Astrocyte (in vitro differentiated cells and primary cell): ENCODE results near the gene ANGPTL8. TPM values are rescaled to one million over a fixed set of nuclear protein-coding genes. Genes with fewer than 3 reads are reported as not detected.

Experiments
- DNase-seq: peaks from one replicate; pipeline ENCODE4 v3.0.0-alpha.2; 2010; ENCODE audit warnings: low read depth
- FAIRE-seq: peaks from 2 replicates; lab custom pipeline; 2011; peaks lifted over from hg19 to GRCh38; lab: Jason Lieb, UNC
- H2AFZ ChIP-seq: 2 replicates; pipeline ENCODE4 v1.6.0; 2012; ENCODE audit warnings: low read depth, low read length, inconsistent platforms
- H3K27ac ChIP-seq: 2 replicates; pipeline ENCODE4 v1.5.1; 2011; ENCODE audit warnings: low read depth, low read length, inconsistent platforms
- H3K27me3 ChIP-seq: 2 replicates; pipeline ENCODE4 v1.6.0; 2011; ENCODE audit warnings: low read length, inconsistent platforms; ENCODE audit not compliant: insufficient read depth
- H3K36me3 ChIP-seq: 2 replicates; pipeline ENCODE4 v1.5.1; 2011; ENCODE audit warnings: low read length, inconsistent platforms; ENCODE audit not compliant: insufficient read depth
- H3K4me1 ChIP-seq: 2 replicates; pipeline ENCODE4 v1.5.1; 2011; ENCODE audit warnings: low read length, inconsistent platforms; ENCODE audit not compliant: insufficient read depth
- H3K4me2 ChIP-seq: 2 replicates; pipeline ENCODE4 v1.6.0; 2012; ENCODE audit warnings: low read length, inconsistent platforms
- H3K4me3 ChIP-seq: 2 replicates; pipeline ENCODE4 v1.5.1; 2011; ENCODE audit warnings: low read depth, mild to moderate bottlenecking, low read length, inconsistent platforms; ENCODE audit not compliant: insufficient read depth
- H3K79me2 ChIP-seq: 2 replicates; pipeline ENCODE4 v1.6.0; 2012; ENCODE audit warnings: mild to moderate bottlenecking, low read length, inconsistent platforms; ENCODE audit not compliant: insufficient read depth
- H3K9ac ChIP-seq: 2 replicates; pipeline ENCODE4 v1.6.0; 2012; ENCODE audit warnings: mild to moderate bottlenecking, low read length, inconsistent platforms
- H3K9me3 ChIP-seq: 2 replicates; pipeline ENCODE4 v1.5.1; 2012; ENCODE audit warnings: low read depth, mild to moderate bottlenecking, low read length, inconsistent platforms; ENCODE audit not compliant: insufficient read depth
- H4K20me1 ChIP-seq: 2 replicates; pipeline ENCODE4 v1.6.0; 2012; ENCODE audit warnings: low read length, inconsistent platforms; ENCODE audit not compliant: insufficient read depth
- H3K27ac Mint-ChIP-seq: one replicate; pipeline ENCODE4 v1.8.0; 2021; ENCODE audit warnings: mild to moderate bottlenecking, mixed read lengths; ENCODE audit not compliant: unreplicated experiment
- H3K27me3 Mint-ChIP-seq: one replicate; pipeline ENCODE4 v1.8.0; 2021; ENCODE audit warnings: low read depth, mixed read lengths; ENCODE audit not compliant: unreplicated experiment
- H3K36me3 Mint-ChIP-seq: one replicate; pipeline ENCODE4 v1.8.0; 2021; ENCODE audit warnings: low read depth, mixed read lengths; ENCODE audit not compliant: unreplicated experiment
- H3K4me1 Mint-ChIP-seq: one replicate; pipeline ENCODE4 v1.8.0; 2021; ENCODE audit warnings: low read depth, mixed read lengths; ENCODE audit not compliant: unreplicated experiment
- H3K4me3 Mint-ChIP-seq: one replicate; pipeline ENCODE4 v1.8.0; 2021; ENCODE audit warnings: mild to moderate bottlenecking, moderate library complexity, mixed read lengths; ENCODE audit not compliant: unreplicated experiment
- H3K9me3 Mint-ChIP-seq: one replicate; pipeline ENCODE4 v1.8.0; 2021; ENCODE audit warnings: mild to moderate bottlenecking, mixed read lengths; ENCODE audit not compliant: unreplicated experiment
- CTCF ChIP-seq: IDR thresholded peaks from 2 replicates; pipeline ENCODE4 v1.5.1; 2011; ENCODE audit warnings: low read depth, mild to moderate bottlenecking, inconsistent platforms, low read length, moderate library complexity; ENCODE audit not compliant: insufficient read depth
- EZH2 ChIP-seq: IDR thresholded peaks from 2 replicates; pipeline ENCODE4 v1.6.1; 2012; ENCODE audit warnings: mild to moderate bottlenecking, low read length, inconsistent platforms; ENCODE audit not compliant: insufficient read depth
- total RNA-seq: library from RNA; stranded (reverse); gene quantifications from 2 replicates; pipeline ENCODE4 v1.2.1, GENCODE V29; 2021

Gene ANGPTL8
- total RNA-seq, 1 donor from 2014 or later: not detected

GRCh38 chr19:11274533-11275086 lies 35.2 kb downstream of the ANGPTL8 start:
- Histone ChIP-seq H3K9me3 (no peaks in the 10 kb centered on the region), H3K4me2 (no peak overlapping the region), H3K27me3 (peaks cover 4% of the 10 kb centered on the region), H2AFZ (no peak overlapping the region), H3K27ac (no peak overlapping the region), H3K9ac (no peak overlapping the region), H3K79me2 (no peaks in the 10 kb centered on the region), H3K4me3 (no peak overlapping the region), H3K4me1 (no peaks in the 10 kb centered on the region), H3K36me3 (no peaks in the 10 kb centered on the region), H4K20me1 (no peaks in the 10 kb centered on the region)
- no peak overlapping the region for H3K27ac Mint-ChIP-seq
- H3K4me1 Mint-ChIP-seq: no peaks in the 10 kb centered on the region
- peaks cover 4% of the 10 kb centered on the region for H3K27me3 Mint-ChIP-seq
- H3K36me3 Mint-ChIP-seq: no peaks in the 10 kb centered on the region
- DNase-seq: no peak
- H3K4me3 Mint-ChIP-seq: no peak overlapping the region
- H3K9me3 Mint-ChIP-seq: no peaks in the 10 kb centered on the region
- FAIRE-seq: no peak
- no peak for TF ChIP-seq EZH2
- no peak for TF ChIP-seq CTCF

GRCh38 chr19:11278670-11279069 lies 39.3 kb downstream of the ANGPTL8 start:
- peaks cover 2% of the 10 kb centered on the region for H3K9me3 Mint-ChIP-seq
- FAIRE-seq: no peak
- H3K36me3 Mint-ChIP-seq: no peaks in the 10 kb centered on the region
- Histone ChIP-seq H3K27me3 (peaks cover 5% of the 10 kb centered on the region), H3K4me1 (no peaks in the 10 kb centered on the region), H3K4me3 (no peak overlapping the region), H4K20me1 (no peaks in the 10 kb centered on the region), H3K4me2 (no peak overlapping the region), H3K27ac (no peak overlapping the region), H2AFZ (no peak overlapping the region), H3K9ac (no peak overlapping the region), H3K79me2 (no peaks in the 10 kb centered on the region), H3K9me3 (no peaks in the 10 kb centered on the region), H3K36me3 (no peaks in the 10 kb centered on the region)
- no peaks in the 10 kb centered on the region for H3K4me1 Mint-ChIP-seq
- TF ChIP-seq EZH2 (no peak), CTCF (no peak)
- no peak for DNase-seq
- H3K4me3 Mint-ChIP-seq: no peak overlapping the region
- H3K27me3 Mint-ChIP-seq: peaks cover 6% of the 10 kb centered on the region
- no peak overlapping the region for H3K27ac Mint-ChIP-seq

GRCh38 chr19:11279505-11280236 lies 40.3 kb downstream of the ANGPTL8 start:
- H3K4me1 ChIP-seq: no peaks in the 10 kb centered on the region
- H3K4me3 Mint-ChIP-seq: no peak overlapping the region
- H2AFZ ChIP-seq: no peak overlapping the region
- no peak overlapping the region for H3K9ac ChIP-seq
- no peak overlapping the region for H3K4me2 ChIP-seq
- no peaks in the 10 kb centered on the region for H3K9me3 ChIP-seq
- H4K20me1 ChIP-seq: no peaks in the 10 kb centered on the region
- no peak for TF ChIP-seq CTCF
- H3K27me3 ChIP-seq: peaks cover 5% of the 10 kb centered on the region
- no peaks in the 10 kb centered on the region for H3K36me3 Mint-ChIP-seq
- H3K79me2 ChIP-seq: no peaks in the 10 kb centered on the region
- H3K27ac ChIP-seq: no peak overlapping the region
- H3K9me3 Mint-ChIP-seq: peaks cover 2% of the 10 kb centered on the region
- H3K4me3 ChIP-seq: no peak overlapping the region
- H3K27ac Mint-ChIP-seq: no peak overlapping the region
- no peaks in the 10 kb centered on the region for H3K4me1 Mint-ChIP-seq
- DNase-seq: no peak
- no peak for FAIRE-seq
- no peaks in the 10 kb centered on the region for H3K36me3 ChIP-seq
- H3K27me3 Mint-ChIP-seq: peaks cover 6% of the 10 kb centered on the region
